HepG2 (cell line): ENCODE measurements around the gene VAC14. TPM values are rescaled to one million over a fixed set of nuclear protein-coding genes. Genes with fewer than 3 reads are reported as not detected.

Source experiments
- ATAC-seq: fragments of 200-7000 bp; cut with Tn5 transposase; 3 replicates; pipeline ENCODE4 v1.9.1; 2020; ENCODE audit warnings: mild to moderate bottlenecking, moderate library complexity
- BruUV-seq: library from RNA; stranded (reverse); fragments of 400-500 nt; replicated peaks from 2 replicates; lab custom pipeline; 2021; lab: Mats Ljungman, UMichigan
- CTCF ChIA-PET: fragments of 300-600 bp; formaldehyde crosslinking; extraction: SDS; loops from one replicate; lab custom pipeline; 2021; ENCODE audit warnings: low total read pairs, inconsistent platforms, low intra/inter-chr PET ratio; lab: Yijun Ruan, JAX
- POLR2A ChIA-PET: fragments of 350-600 bp; sonication (Branson Sonifier 250); formaldehyde crosslinking; loops from one replicate; lab custom pipeline; 2020; ENCODE audit warnings: antibody characterized with exemption, inconsistent platforms; lab: Yijun Ruan, JAX
- DNase-seq: peaks from one replicate; pipeline ENCODE4 v3.0.0-alpha.2; 2015; ENCODE audit warnings: low spot score
- FAIRE-seq: peaks from 3 replicates; lab custom pipeline; 2011; peaks lifted over from hg19 to GRCh38; lab: Jason Lieb, UNC
- H2AFZ ChIP-seq: one replicate; pipeline ENCODE4 v1.6.1; 2011; ENCODE audit warnings: low read length, inconsistent platforms
- H3K27ac ChIP-seq: fragments of 300-600 bp; 3 replicates; pipeline ENCODE4 v1.8.0; 2011; ENCODE audit warnings: mixed run types, mild to moderate bottlenecking, mixed read lengths, low read length, inconsistent platforms; ENCODE audit not compliant: insufficient read depth; ENCODE audit errors: extremely low read length
- H3K27me3 ChIP-seq, 2 experiments: fragments of 200-600 bp in 1 of 2; 2 replicates in 1 of 2; 3 replicates in 1 of 2; pipeline versions ENCODE4 v1.6.0 to v1.8.0; 2011; ENCODE audit warnings: low read length in 2 of 2, mild to moderate bottlenecking in 2 of 2, moderate library complexity in 2 of 2, inconsistent platforms in 1 of 2; ENCODE audit not compliant: insufficient read depth in 2 of 2, control insufficient read depth in 1 of 2
- H3K36me3 ChIP-seq, 2 experiments: fragments of 200-600 bp in 1 of 2; replicated peaks in 1 of 2; 2 replicates in 1 of 2; 3 replicates in 1 of 2; pipeline versions ENCODE4 v1.5.1 to v1.8.0; 2011; ENCODE audit warnings: low read length in 2 of 2, inconsistent platforms in 1 of 2; ENCODE audit not compliant: insufficient read depth in 2 of 2, control insufficient read depth in 1 of 2
- H3K4me1 ChIP-seq: 2 replicates; pipeline ENCODE4 v1.5.1; 2012; ENCODE audit warnings: low read length, inconsistent platforms; ENCODE audit not compliant: insufficient read depth
- H3K4me2 ChIP-seq: 2 replicates; pipeline ENCODE4 v1.6.0; 2011; ENCODE audit warnings: low read depth, low read length, inconsistent platforms
- H3K4me3 ChIP-seq, 3 experiments: fragments of 200-600 bp in 1 of 3; sonication (generic), shearing (Covaris generic) in 1 of 3; replicated peaks in 1 of 3; 2 replicates each; pipeline ENCODE4 v1.5.1; 2011 to 2016; ENCODE audit warnings: low read length in 3 of 3, inconsistent platforms in 2 of 3, low read depth in 2 of 3, mild to moderate bottlenecking in 2 of 3, control low read depth in 1 of 3, mixed read lengths in 1 of 3; ENCODE audit not compliant: insufficient read depth in 1 of 3
- H3K79me2 ChIP-seq: one replicate; pipeline ENCODE4 v1.6.1; 2011; ENCODE audit warnings: low read length, inconsistent platforms; ENCODE audit not compliant: insufficient read depth
- H3K9ac ChIP-seq: 2 replicates; pipeline ENCODE4 v1.6.0; 2011; ENCODE audit warnings: mild to moderate bottlenecking, low read depth, low read length, inconsistent platforms; ENCODE audit not compliant: insufficient read depth
- H3K9me3 ChIP-seq: 2 replicates; pipeline ENCODE4 v1.5.1; 2012; ENCODE audit warnings: mild to moderate bottlenecking, low read length
- H4K20me1 ChIP-seq: 2 replicates; pipeline ENCODE4 v1.6.0; 2011; ENCODE audit warnings: inconsistent platforms, mild to moderate bottlenecking, low read length, moderate library complexity; ENCODE audit not compliant: insufficient read depth
- ESRRA ChIP-seq: sonication (generic); formaldehyde crosslinking; IDR thresholded peaks from 2 replicates; pipeline ENCODE4 v1.5.1; 2020; ENCODE audit warnings: mild to moderate bottlenecking, low read depth, missing genetic modification reagents
- HNRNPK ChIP-seq: fragments of 200-400 bp; formaldehyde crosslinking; IDR thresholded peaks from 2 replicates; pipeline ENCODE4 v1.6.1; 2018; ENCODE audit warnings: low read length, low read depth, moderate library complexity, mild to moderate bottlenecking; ENCODE audit not compliant: poor library complexity, severe bottlenecking
- IRF2 ChIP-seq: IDR thresholded peaks from 2 replicates; pipeline ENCODE4 v1.6.1; 2018; ENCODE audit warnings: missing genetic modification reagents, missing compliant biosample characterization
- JDP2 ChIP-seq: sonication (generic); formaldehyde crosslinking; IDR thresholded peaks from 2 replicates; pipeline ENCODE4 v1.8.1; 2022; ENCODE audit warnings: missing genetic modification reagents, borderline replicate concordance
- MLLT10 ChIP-seq: sonication (generic); formaldehyde crosslinking; IDR thresholded peaks from 2 replicates; pipeline ENCODE4 v1.4.0; 2020; ENCODE audit warnings: missing genetic modification reagents
- SIN3A ChIP-seq: IDR thresholded peaks from 2 replicates; pipeline ENCODE4 v1.6.1; 2011; ENCODE audit warnings: low read depth, mild to moderate bottlenecking, control low read depth, low read length, borderline replicate concordance
- TSC22D2 ChIP-seq: sonication (generic); formaldehyde crosslinking; IDR thresholded peaks from 2 replicates; pipeline ENCODE4 v1.5.1; 2020; ENCODE audit warnings: missing genetic modification reagents, mild to moderate bottlenecking, borderline replicate concordance
- ZBTB42 ChIP-seq: sonication (generic); formaldehyde crosslinking; IDR thresholded peaks from 2 replicates; pipeline ENCODE4 v1.5.0; 2020; ENCODE audit warnings: mild to moderate bottlenecking, missing genetic modification reagents
- ZNF143 ChIP-seq: sonication (generic); formaldehyde crosslinking; IDR thresholded peaks from 2 replicates; pipeline ENCODE4 v1.4.0; 2020; ENCODE audit warnings: missing genetic modification reagents
- ZNF543 ChIP-seq: sonication (generic); formaldehyde crosslinking; IDR thresholded peaks from 2 replicates; pipeline ENCODE4 v1.4.0; 2020; ENCODE audit warnings: mild to moderate bottlenecking, missing genetic modification reagents
- ZNF792 ChIP-seq: IDR thresholded peaks from 2 replicates; pipeline ENCODE4 v1.6.1; 2016
- WGBS: methylation state at CpG from one replicate; pipeline ENCODE4 v1.1.6; 2017; ENCODE audit warnings: low lambda C conversion rate; 5-methylcytosine and 5-hydroxymethylcytosine counted together
- in situ Hi-C: cut with HindIII; loops from 2 replicates; pipeline ENCODE4 v1.10.0; 2017; ENCODE audit warnings: low pct_unique_long_range_greater_than_20kb; ENCODE audit not compliant: extremely low pct_ligation_motif_present
- intact Hi-C: fragments of 100-400 bp; cut with micrococcal nuclease; formaldehyde crosslinking; loops from one replicate; pipeline ENCODE4 v1.10.0; 2022; ENCODE audit not compliant: unreplicated experiment
- polyA plus RNA-seq, 8 experiments: library from polyadenylated mRNA; depleted of rRNA in 3 of 8; stranded (reverse) in 7 of 8; unstranded in 1 of 8; fragments of >200 nt; fragmentation: Illumina TruSeq in 4 of 8; extraction: Trizol in 4 of 8; gene quantifications; 2 replicates each; pipeline versions ENCODE4 v1.2.1 to v1.2.3, GENCODE V29; 2011 to 2016; ENCODE audit warnings: low read depth in 4 of 8, missing spikeins in 1 of 8, mixed read lengths in 1 of 8; ENCODE audit not compliant: insufficient read depth in 1 of 8
- total RNA-seq, 5 experiments: library from RNA; depleted of rRNA; stranded (reverse); fragments of >200 nt; fragmentation: Illumina TruSeq; extraction: Trizol; gene quantifications; 2 replicates each; pipeline ENCODE4 v1.2.3, GENCODE V29; 2016; ENCODE audit warnings: low read depth in 1 of 5
- TF ChIP-seq, protein P1 (sequence below): sonication (generic); formaldehyde crosslinking; IDR thresholded peaks from 2 replicates; pipeline ENCODE4 v1.5.1; 2020; ENCODE audit warnings: mild to moderate bottlenecking, missing genetic modification reagents
- TF ChIP-seq, protein P2 (sequence below): IDR thresholded peaks from 2 replicates; pipeline ENCODE4 v1.6.1; 2016; ENCODE audit warnings: missing compliant biosample characterization, missing genetic modification reagents, borderline replicate concordance
- TF ChIP-seq, protein P3 (sequence below): sonication (generic); formaldehyde crosslinking; IDR thresholded peaks from 2 replicates; pipeline ENCODE4 v1.4.0; 2020; ENCODE audit warnings: mild to moderate bottlenecking, missing genetic modification reagents
- TF ChIP-seq, protein P4 (sequence below): sonication (generic); formaldehyde crosslinking; IDR thresholded peaks from 2 replicates; pipeline ENCODE4 v1.8.0; 2022; ENCODE audit warnings: low read depth, missing genetic modification reagents
- TF ChIP-seq, protein P5 (sequence below): sonication (generic); IDR thresholded peaks from 2 replicates; pipeline ENCODE4 v1.6.1; 2016; ENCODE audit warnings: low read depth, borderline replicate concordance
- TF ChIP-seq, protein P6 (sequence below): sonication (generic); formaldehyde crosslinking; IDR thresholded peaks from 2 replicates; pipeline ENCODE4 v1.4.0; 2020; ENCODE audit warnings: missing genetic modification reagents

Gene VAC14
- total and polyA plus RNA-seq, 2 of the 13 experiments (the other 11 are each of a cell fraction or from before 2014, with no cell fraction given), result 23.5 to 24.6 TPM

DNA sequence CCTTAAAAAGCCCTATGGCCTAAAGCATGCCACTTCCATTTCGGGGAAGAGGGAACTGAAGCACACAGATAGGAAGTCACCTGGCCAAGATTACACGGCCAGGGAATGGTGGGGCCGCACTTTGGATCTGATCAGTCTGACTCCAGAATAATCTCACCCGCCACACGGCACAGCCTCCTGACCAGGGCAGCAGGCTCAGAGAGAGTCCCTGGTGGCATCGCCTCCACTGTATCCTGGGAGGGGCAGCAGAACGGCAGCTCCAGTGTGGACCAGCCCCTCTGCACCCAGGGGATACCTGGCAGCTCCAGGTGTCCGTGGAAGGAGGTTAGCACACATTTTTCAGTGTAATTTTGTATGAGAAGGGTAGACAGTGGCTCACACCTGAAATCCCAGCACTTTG, 35.5 kb downstream of the VAC14 start:
- 93% methylated on average over 8 of the region's 8 CpGs for WGBS
- TF ChIP-seq, protein P1, sequence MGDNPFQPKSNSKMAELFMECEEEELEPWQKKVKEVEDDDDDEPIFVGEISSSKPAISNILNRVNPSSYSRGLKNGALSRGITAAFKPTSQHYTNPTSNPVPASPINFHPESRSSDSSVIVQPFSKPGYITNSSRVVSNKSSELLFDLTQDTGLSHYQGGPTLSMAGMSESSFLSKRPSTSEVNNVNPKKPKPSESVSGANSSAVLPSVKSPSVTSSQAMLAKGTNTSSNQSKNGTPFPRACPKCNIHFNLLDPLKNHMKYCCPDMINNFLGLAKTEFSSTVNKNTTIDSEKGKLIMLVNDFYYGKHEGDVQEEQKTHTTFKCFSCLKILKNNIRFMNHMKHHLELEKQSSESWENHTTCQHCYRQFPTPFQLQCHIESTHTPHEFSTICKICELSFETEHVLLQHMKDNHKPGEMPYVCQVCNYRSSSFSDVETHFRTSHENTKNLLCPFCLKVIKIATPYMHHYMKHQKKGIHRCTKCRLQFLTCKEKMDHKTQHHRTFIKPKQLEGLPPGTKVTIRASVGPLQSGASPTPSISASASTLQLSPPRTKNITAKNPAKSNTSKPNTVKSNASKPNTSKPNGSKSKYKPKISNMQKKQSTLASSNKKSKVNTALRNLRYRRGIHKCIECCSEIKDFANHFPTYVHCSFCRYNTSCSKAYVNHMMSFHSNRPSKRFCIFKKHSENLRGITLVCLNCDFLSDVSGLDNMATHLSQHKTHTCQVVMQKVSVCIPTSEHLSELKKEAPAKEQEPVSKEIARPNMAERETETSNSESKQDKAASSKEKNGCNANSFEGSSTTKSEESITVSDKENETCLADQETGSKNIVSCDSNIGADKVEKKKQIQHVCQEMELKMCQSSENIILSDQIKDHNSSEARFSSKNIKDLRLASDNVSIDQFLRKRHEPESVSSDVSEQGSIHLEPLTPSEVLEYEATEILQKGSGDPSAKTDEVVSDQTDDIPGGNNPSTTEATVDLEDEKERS (CRISPR knock-in tag), result no peak
- TF ChIP-seq, protein P2, sequence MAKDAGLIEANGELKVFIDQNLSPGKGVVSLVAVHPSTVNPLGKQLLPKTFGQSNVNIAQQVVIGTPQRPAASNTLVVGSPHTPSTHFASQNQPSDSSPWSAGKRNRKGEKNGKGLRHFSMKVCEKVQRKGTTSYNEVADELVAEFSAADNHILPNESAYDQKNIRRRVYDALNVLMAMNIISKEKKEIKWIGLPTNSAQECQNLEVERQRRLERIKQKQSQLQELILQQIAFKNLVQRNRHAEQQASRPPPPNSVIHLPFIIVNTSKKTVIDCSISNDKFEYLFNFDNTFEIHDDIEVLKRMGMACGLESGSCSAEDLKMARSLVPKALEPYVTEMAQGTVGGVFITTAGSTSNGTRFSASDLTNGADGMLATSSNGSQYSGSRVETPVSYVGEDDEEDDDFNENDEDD, result no peak
- TF ChIP-seq ZNF543 (no peak), TSC22D2 (CRISPR knock-in tag) (no peak), JDP2 (no peak), ESRRA (CRISPR knock-in tag) (no peak), HNRNPK (no peak), ZBTB42 (CRISPR knock-in tag) (no peak), ZNF792 (CRISPR knock-in tag) (no peak), ZNF143 (no peak), SIN3A (no peak), MLLT10 (CRISPR knock-in tag) (no peak), IRF2 (CRISPR knock-in tag) (no peak)
- TF ChIP-seq, protein P3, sequence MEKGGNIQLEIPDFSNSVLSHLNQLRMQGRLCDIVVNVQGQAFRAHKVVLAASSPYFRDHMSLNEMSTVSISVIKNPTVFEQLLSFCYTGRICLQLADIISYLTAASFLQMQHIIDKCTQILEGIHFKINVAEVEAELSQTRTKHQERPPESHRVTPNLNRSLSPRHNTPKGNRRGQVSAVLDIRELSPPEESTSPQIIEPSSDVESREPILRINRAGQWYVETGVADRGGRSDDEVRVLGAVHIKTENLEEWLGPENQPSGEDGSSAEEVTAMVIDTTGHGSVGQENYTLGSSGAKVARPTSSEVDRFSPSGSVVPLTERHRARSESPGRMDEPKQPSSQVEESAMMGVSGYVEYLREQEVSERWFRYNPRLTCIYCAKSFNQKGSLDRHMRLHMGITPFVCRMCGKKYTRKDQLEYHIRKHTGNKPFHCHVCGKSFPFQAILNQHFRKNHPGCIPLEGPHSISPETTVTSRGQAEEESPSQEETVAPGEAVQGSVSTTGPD (CRISPR knock-in tag), result no peak
- TF ChIP-seq, protein P4, sequence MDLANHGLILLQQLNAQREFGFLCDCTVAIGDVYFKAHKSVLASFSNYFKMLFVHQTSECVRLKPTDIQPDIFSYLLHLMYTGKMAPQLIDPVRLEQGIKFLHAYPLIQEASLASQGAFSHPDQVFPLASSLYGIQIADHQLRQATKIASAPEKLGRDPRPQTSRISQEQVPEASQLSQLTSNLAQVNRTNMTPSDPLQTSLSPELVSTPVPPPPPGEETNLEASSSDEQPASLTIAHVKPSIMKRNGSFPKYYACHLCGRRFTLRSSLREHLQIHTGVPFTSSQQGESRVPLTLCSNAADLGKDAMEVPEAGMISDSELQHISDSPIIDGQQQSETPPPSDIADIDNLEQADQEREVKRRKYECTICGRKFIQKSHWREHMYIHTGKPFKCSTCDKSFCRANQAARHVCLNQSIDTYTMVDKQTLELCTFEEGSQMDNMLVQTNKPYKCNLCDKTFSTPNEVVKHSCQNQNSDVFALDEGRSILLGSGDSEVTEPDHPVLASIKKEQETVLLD (CRISPR knock-in tag), result no peak
- TF ChIP-seq, protein P5, sequence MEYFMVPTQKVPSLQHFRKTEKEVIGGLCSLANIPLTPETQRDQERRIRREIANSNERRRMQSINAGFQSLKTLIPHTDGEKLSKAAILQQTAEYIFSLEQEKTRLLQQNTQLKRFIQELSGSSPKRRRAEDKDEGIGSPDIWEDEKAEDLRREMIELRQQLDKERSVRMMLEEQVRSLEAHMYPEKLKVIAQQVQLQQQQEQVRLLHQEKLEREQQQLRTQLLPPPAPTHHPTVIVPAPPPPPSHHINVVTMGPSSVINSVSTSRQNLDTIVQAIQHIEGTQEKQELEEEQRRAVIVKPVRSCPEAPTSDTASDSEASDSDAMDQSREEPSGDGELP, result no peak
- TF ChIP-seq, protein P6, sequence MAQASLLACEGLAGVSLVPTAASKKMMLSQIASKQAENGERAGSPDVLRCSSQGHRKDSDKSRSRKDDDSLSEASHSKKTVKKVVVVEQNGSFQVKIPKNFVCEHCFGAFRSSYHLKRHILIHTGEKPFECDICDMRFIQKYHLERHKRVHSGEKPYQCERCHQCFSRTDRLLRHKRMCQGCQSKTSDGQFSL (CRISPR knock-in tag), result no peak

More for the DNA sequence above, 35.5 kb downstream of the VAC14 start:
- FAIRE-seq, result no peak
- no peak overlapping the region for H3K9ac ChIP-seq
- no peak overlapping the region for H2AFZ ChIP-seq
- no peaks in the 10 kb centered on the region for H4K20me1 ChIP-seq
- POLR2A ChIA-PET, result interaction anchor here (0.6 to 1.4 kb wide), 3 partner anchors 19 to 92 kb away, joined by 3 to 4 read pairs (median 4); no protein-coding TSS in a partner anchor
- in situ Hi-C loops (loop anchor here (5.0 kb wide), 1 partner anchor 108 kb away; no protein-coding TSS in a partner anchor), intact Hi-C loops (no loop called here)
- no peaks in the 10 kb centered on the region for H3K79me2 ChIP-seq
- no peak overlapping the region for H3K4me2 ChIP-seq
- H3K27ac ChIP-seq, result no peak overlapping the region
- H3K36me3 ChIP-seq, result peaks cover 23 to 70% of the 10 kb centered on the region in 2 experiments
- BruUV-seq, result no TSS peak
- H3K4me3 ChIP-seq, result no peak overlapping the region
- no peaks in the 10 kb centered on the region for H3K9me3 ChIP-seq
- DNase-seq, result no peak
- CTCF ChIA-PET, result no interaction called here
- H3K4me1 ChIP-seq, result peaks cover 20% of the 10 kb centered on the region
- no peak for ATAC-seq
- H3K27me3 ChIP-seq, result no peaks in the 10 kb centered on the region
